Urinary bladder (tissue), 4 donors: ENCODE data around the gene ALDH3A2. TPM values are rescaled to one million over a fixed set of nuclear protein-coding genes. Genes with fewer than 3 reads are reported as not detected.

Experiments
- DNase-seq: peaks from one replicate; pipeline ENCODE4 v3.0.0-alpha.2; 2015; ENCODE audit errors: extremely low spot score
- H3K27ac ChIP-seq: one replicate; pipeline ENCODE4 v1.5.1; 2013; ENCODE audit warnings: low read depth, mild to moderate bottlenecking, moderate library complexity
- H3K36me3 ChIP-seq: one replicate; pipeline ENCODE4 v1.6.1; 2013; ENCODE audit warnings: mild to moderate bottlenecking, moderate library complexity; ENCODE audit not compliant: insufficient read depth
- H3K4me1 ChIP-seq: one replicate; pipeline ENCODE4 v1.6.1; 2013; ENCODE audit warnings: mild to moderate bottlenecking, moderate library complexity; ENCODE audit not compliant: insufficient read depth
- H3K4me3 ChIP-seq: one replicate; pipeline ENCODE4 v1.5.1; 2013; ENCODE audit warnings: low read depth, low read length
- WGBS: extraction: QIAGEN DNeasy Blood & Tissue Kit; methylation state at CpG from one replicate; pipeline ENCODE4 v1.1.7; 2013; 5-methylcytosine and 5-hydroxymethylcytosine counted together
- polyA plus RNA-seq: library from polyadenylated mRNA; stranded (reverse); fragments of 200-250 nt; gene quantifications from one replicate; pipeline ENCODE4 v1.2.3, GENCODE V29; 2013
- total RNA-seq: library from RNA; depleted of rRNA; stranded (reverse); fragments of >200 nt; gene quantifications from one replicate; pipeline ENCODE4 v1.2.3, GENCODE V29; 2014
- donor health status: healthy with polysubstance abuse.
- donor health status: healthy.

ALDH3A2 gene
- total and polyA plus RNA-seq, 2 donors = 43.7 to 92.0 TPM

- Histone ChIP-seq H3K27ac (no peak overlapping the region), H3K4me1 (no peaks in the 10 kb centered on the region), H3K36me3 (no peaks in the 10 kb centered on the region), H3K4me3 (no peak overlapping the region)
- 57% methylated on average over 5 of the region's 5 CpGs for WGBS
- no peak for DNase-seq
Observed at GRCh38 chr17:19642373-19642893, 6.1 kb upstream of the ALDH3A2 start.

GRCh38 chr17:19644493-19645210 lies 3.9 kb upstream of the ALDH3A2 start:
- no peaks in the 10 kb centered on the region for H3K4me1 ChIP-seq
- H3K36me3 ChIP-seq = no peaks in the 10 kb centered on the region
- H3K27ac ChIP-seq = peak overlapping the region; percentile 15
- no peak for DNase-seq
- 85% methylated on average over 5 of the region's 5 CpGs for WGBS
- H3K4me3 ChIP-seq = no peak overlapping the region

- Histone ChIP-seq H3K36me3 (no peaks in the 10 kb centered on the region), H3K4me3 (no peak overlapping the region), H3K27ac (no peak overlapping the region), H3K4me1 (no peaks in the 10 kb centered on the region)
- no peak for DNase-seq
- 27% methylated on average over 4 of the region's 4 CpGs for WGBS
Observed at GRCh38 chr17:19645734-19646201, 2.8 kb upstream of the ALDH3A2 start.

GRCh38 chr17:19646788-19647696 lies 1.5 kb upstream of the ALDH3A2 start:
- Histone ChIP-seq H3K4me1 (no peaks in the 10 kb centered on the region), H3K4me3 (no peak overlapping the region), H3K27ac (peak overlapping the region; percentile 24), H3K36me3 (no peaks in the 10 kb centered on the region)
- 71% methylated on average over 4 of the region's 4 CpGs for WGBS
- DNase-seq = no peak

- Histone ChIP-seq H3K27ac (peak overlapping the region; percentile 80), H3K4me3 (peak overlapping the region; percentile 66), H3K36me3 (no peaks in the 10 kb centered on the region), H3K4me1 (no peaks in the 10 kb centered on the region)
- DNase-seq = peak; percentile 13
- WGBS = under 1% methylated on average over 37 of the region's 37 CpGs
Observed at GRCh38 chr17:19647697-19648474, 665 bp upstream of the ALDH3A2 start.

GRCh38 chr17:19649274-19649541 lies 657 bp downstream of the ALDH3A2 start:
- 0% methylated on average over 2 of the region's 2 CpGs for WGBS
- H3K4me1 ChIP-seq = no peaks in the 10 kb centered on the region
- DNase-seq = no peak

GRCh38 chr17:19650826-19651225 lies 2.3 kb downstream of the ALDH3A2 start:
- Histone ChIP-seq H3K4me1 (no peaks in the 10 kb centered on the region), H3K36me3 (peaks cover 2% of the 10 kb centered on the region), H3K27ac (no peak overlapping the region), H3K4me3 (no peak overlapping the region)
- 92% methylated on average over 1 of the region's 1 CpG for WGBS
- DNase-seq = no peak

More at GRCh38 chr17:19649274-19649541, 657 bp downstream of the ALDH3A2 start:
- Histone ChIP-seq H3K36me3 (no peaks in the 10 kb centered on the region), H3K4me3 (peak overlapping the region; percentile 66), H3K27ac (no peak overlapping the region)

- H3K27ac ChIP-seq = no peak overlapping the region
- H3K36me3 ChIP-seq = peaks cover 2% of the 10 kb centered on the region
- H3K4me3 ChIP-seq = no peak overlapping the region
- H3K4me1 ChIP-seq = no peaks in the 10 kb centered on the region
- no peak for DNase-seq
- 85% methylated on average over 5 of the region's 5 CpGs for WGBS
Observed at GRCh38 chr17:19651451-19652238, 3.1 kb downstream of the ALDH3A2 start.

GRCh38 chr17:19652595-19652994 lies 4.0 kb downstream of the ALDH3A2 start:
- Histone ChIP-seq H3K27ac (no peak overlapping the region), H3K4me3 (no peak overlapping the region), H3K4me1 (no peaks in the 10 kb centered on the region), H3K36me3 (peaks cover 2% of the 10 kb centered on the region)
- DNase-seq = no peak
- WGBS = 60% methylated on average over 3 of the region's 3 CpGs

GRCh38 chr17:19654342-19654886 lies 5.9 kb downstream of the ALDH3A2 start:
- H3K4me3 ChIP-seq = no peak overlapping the region
- peaks cover 2% of the 10 kb centered on the region for H3K36me3 ChIP-seq
- no peak overlapping the region for H3K27ac ChIP-seq
- no peak for DNase-seq
- H3K4me1 ChIP-seq = no peaks in the 10 kb centered on the region
- WGBS = 99% methylated on average over 30 of the region's 30 CpGs

- WGBS = 98% methylated on average over 4 of the region's 4 CpGs
- no peak for DNase-seq
- H3K4me3 ChIP-seq = no peak overlapping the region
- no peaks in the 10 kb centered on the region for H3K4me1 ChIP-seq
- peaks cover 2% of the 10 kb centered on the region for H3K36me3 ChIP-seq
- no peak overlapping the region for H3K27ac ChIP-seq
Observed at GRCh38 chr17:19654896-19655295, 6.3 kb downstream of the ALDH3A2 start.

GRCh38 chr17:19656336-19656735 lies 7.8 kb downstream of the ALDH3A2 start:
- H3K4me3 ChIP-seq = no peak overlapping the region
- peaks cover 2% of the 10 kb centered on the region for H3K36me3 ChIP-seq
- DNase-seq = no peak
- no peak overlapping the region for H3K27ac ChIP-seq
- no peaks in the 10 kb centered on the region for H3K4me1 ChIP-seq
- WGBS = 93% methylated on average over 4 of the region's 4 CpGs
